Sciatic nerve (tissue), 2 donors: ENCODE results near the gene TSPEAR. TPM values are rescaled to one million over a fixed set of nuclear protein-coding genes. Genes with fewer than 3 reads are reported as not detected.
"Not testable (repeated sequence)": the region's sequence is repeated elsewhere in the genome, so short reads cannot be mapped to it uniquely, and the experiment has no call there.

Experiments
- ATAC-seq: fragments of 200-7000 bp; cut with Tn5 transposase; one replicate; pipeline ENCODE4 v1.9.1; 2020; ENCODE audit warnings: mild to moderate bottlenecking, moderate library complexity
- DNase-seq: peaks from one replicate; pipeline ENCODE4 v3.0.0-alpha.2; 2020; ENCODE audit warnings: low spot score
- intact Hi-C: fragments of 100-400 bp; cut with DNase I; formaldehyde crosslinking; loops from one replicate; pipeline ENCODE4 v1.14.2; 2022
- total RNA-seq: library from RNA; stranded (reverse); fragmentation: NEBNext Ultra II Directional; extraction: Animal tissue kit (Norgen Biotek cat#: 25700); gene quantifications from one replicate; pipeline ENCODE4 v1.2.1, GENCODE V29; 2021
- donor health status: DM: no; HTN: no; CAD: no.
- donor health status: DM: no; HTN: no; CAD: no.

Gene TSPEAR
- total RNA-seq, 1 donor from 2014 or later = not detected

- intact Hi-C loops = loop anchor here (10.0 kb wide), 1 partner anchor 129 kb away; the partner anchor contains the start of gene TRPM2
- ATAC-seq = no peak
Observed at GRCh38 chr21:44483288-44484237, 227.8 kb downstream of the TSPEAR start.

GRCh38 chr21:44482581-44483287, 228.6 kb downstream of the TSPEAR start:
- intact Hi-C loops = loop anchor here (10.0 kb wide), 1 partner anchor 128 kb away; the partner anchor contains the start of gene TRPM2
- ATAC-seq = no peak
- DNase-seq = no peak

More at GRCh38 chr21:44483288-44484237, 227.8 kb downstream of the TSPEAR start:
- DNase-seq = no peak

DNA sequence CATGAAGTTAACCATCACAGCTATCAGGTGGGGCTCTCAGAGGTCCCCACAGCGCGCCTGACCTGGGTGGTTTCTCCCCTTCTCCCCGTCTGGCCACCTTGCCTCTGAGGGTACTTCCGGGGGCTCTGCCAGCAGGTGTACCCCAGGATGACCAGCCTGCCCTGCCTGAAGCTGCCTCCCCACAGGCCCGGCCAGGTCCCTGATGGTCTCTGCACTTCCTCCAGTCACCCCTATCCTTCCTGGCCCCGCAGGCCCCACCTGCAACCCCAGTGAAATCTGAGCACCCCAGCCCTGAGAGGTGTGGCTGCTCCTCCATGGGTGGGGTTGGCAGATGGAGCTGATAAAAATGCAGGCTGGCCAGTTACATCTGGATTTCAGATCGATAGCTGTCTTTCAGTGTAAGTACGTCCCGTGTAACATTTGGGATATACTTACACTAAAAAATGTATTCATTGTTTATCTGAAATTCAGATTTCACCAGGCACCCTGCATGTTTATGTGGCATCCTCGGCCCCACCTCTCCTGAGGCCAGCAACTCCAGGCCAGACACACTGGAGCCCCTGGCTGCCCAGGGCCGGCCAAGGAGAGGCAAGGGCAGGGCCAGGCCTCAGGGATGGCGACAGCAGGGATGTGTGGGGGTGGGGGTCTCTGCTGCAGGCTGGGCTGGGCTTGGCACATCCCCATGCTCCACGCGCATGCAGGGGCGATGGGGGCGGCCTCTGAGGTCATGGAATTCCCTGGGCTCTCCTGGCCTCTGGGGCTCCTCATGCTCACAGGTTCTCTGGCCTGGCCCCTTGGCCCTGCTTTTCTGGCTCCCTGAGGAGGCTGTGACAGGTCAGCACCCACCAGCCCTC, 230.9 kb downstream of the TSPEAR start:
- DNase-seq (no peak), ATAC-seq (no peak)
- intact Hi-C loops = loop anchor here (10.0 kb wide), 1 partner anchor 126 kb away; the partner anchor contains the start of gene TRPM2

- not testable (repeated sequence) for DNase-seq, ATAC-seq
- intact Hi-C loops = loop anchor here (5.0 to 10.0 kb wide), 2 partner anchors 125 to 1933 kb away; partner anchors contain the start of gene TRPM2
Observed at GRCh38 chr21:44479556-44480199, 231.7 kb downstream of the TSPEAR start.

- DNase-seq (no peak), ATAC-seq (no peak)
- intact Hi-C loops = loop anchor here (5.0 kb wide), 1 partner anchor 1934 kb away; no protein-coding TSS in a partner anchor
Observed at GRCh38 chr21:44478801-44479167, 232.6 kb downstream of the TSPEAR start.

- no peak for DNase-seq
- intact Hi-C loops = loop anchor here (5.0 kb wide), 1 partner anchor 1934 kb away; no protein-coding TSS in a partner anchor
- ATAC-seq = no peak
Observed at GRCh38 chr21:44478124-44478800, 233.1 kb downstream of the TSPEAR start.

- ATAC-seq (no peak), DNase-seq (no peak)
- intact Hi-C loops = loop anchor here (5.0 kb wide), 1 partner anchor 1935 kb away; no protein-coding TSS in a partner anchor
Observed at GRCh38 chr21:44477712-44478111, 233.7 kb downstream of the TSPEAR start.

DNA sequence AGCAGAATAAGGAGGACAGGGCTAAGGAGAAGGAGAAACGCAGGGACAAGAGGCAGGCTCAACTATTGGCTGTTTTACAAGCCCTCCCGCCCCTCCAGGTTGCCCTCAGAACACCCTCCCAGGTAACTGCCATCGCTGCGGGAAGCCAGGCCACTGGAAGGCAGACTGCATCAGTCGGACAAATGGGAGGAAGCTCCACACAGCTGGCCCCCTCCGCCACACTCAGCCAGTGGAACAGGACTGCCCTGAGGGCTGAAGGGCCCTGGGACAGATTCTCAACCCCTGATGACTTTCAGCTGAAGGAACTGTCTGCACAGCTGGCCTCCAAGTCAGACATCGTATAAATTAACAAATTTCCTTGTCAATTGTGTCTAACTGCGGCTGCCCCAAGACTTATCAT, 234.2 kb downstream of the TSPEAR start:
- DNase-seq (no peak), ATAC-seq (no peak)
- intact Hi-C loops = loop anchor here (5.0 kb wide), 1 partner anchor 1935 kb away; no protein-coding TSS in a partner anchor

DNA sequence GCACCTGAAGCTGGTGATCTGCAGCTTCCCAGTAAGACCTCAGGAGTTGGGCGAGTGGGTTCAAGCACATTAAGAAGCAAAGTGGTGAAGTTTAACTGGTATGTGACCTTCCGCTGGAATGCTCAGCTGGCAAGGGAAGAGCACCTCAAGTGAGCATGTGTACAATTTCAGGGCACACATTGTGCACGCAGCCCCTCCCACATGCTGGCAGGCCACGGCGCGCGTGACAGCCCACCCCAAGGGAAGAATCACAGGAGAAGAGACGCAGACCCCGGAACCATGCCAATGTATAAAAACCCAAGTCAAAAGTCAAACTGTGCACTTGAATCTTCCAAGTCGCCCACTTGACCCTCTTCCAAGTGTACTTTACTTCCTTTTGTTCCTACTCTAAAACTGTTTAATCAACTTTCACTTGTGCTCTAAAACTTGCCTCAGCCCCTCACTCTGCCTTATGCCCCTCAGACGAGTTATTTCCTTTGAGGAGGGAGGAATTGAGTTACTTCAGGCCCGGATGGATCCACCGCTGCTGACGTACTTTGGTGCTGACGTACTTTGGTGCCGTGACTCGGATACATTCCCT, 236.0 kb downstream of the TSPEAR start:
- intact Hi-C loops = loop anchor here (5.0 kb wide), 1 partner anchor 1937 kb away; no protein-coding TSS in a partner anchor
- ATAC-seq (no peak), DNase-seq (no peak)

DNA sequence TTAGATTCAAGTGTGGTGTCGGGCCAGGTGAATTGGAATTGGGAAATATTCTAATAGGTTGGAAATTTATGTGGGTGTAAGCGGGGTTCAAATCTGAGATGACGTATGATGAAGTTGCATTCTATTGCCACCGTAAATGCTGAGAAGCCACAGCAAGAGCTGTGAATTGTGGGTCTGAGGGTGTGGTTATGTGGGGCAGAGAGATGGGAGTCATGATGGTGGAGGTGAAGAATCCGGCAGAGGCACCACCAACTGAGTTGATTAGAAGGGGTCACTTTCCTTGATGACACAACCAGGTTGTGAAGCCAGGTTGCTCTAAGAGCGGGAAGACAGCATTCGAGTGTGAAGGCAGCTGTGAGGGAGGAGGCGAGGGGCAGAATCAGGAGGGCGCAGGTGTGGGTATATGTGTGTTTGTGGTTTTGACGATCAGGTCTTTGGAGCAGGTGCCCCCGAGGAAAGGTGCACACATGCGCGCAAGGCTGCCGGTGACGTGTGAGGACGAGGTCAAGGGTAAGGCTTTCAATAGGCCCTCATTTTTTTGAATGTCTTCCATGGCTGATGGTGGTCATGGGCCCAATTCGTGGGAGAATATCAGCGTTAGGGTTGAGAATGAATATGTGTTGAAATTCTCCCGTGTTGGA, 237.3 kb downstream of the TSPEAR start:
- ATAC-seq = no peak
- DNase-seq = no peak
- intact Hi-C loops = no loop called here

GRCh38 chr21:44471996-44472395, 239.4 kb downstream of the TSPEAR start:
- no peak for DNase-seq
- ATAC-seq = no peak
- intact Hi-C loops = no loop called here

DNA sequence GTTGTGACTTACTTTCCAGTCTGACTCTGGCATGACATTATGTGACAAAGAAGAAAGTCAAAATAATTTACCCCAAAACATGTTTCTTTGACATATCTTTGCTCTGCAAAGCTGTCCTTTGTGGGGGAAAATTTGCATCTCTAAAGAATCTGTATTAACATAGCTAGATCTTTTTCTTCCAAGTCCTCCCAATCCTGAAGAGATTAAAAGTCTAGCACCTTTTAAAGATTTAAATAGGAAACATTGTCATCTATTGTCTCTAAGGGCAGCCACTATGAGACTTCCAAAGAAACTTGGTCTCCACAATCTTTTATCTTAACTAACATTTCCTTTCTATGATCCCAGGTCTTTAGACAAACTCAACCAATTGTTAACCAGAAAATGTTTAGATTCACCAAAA, 240.0 kb downstream of the TSPEAR start:
- ATAC-seq = no peak
- intact Hi-C loops = no loop called here
- no peak for DNase-seq

- DNase-seq = no peak
- intact Hi-C loops = no loop called here
- no peak for ATAC-seq
Observed at GRCh38 chr21:44467859-44468195, 243.5 kb downstream of the TSPEAR start.

GRCh38 chr21:44466996-44467858, 244.1 kb downstream of the TSPEAR start:
- ATAC-seq = no peak
- no peak for DNase-seq
- intact Hi-C loops = no loop called here

GRCh38 chr21:44466351-44466954, 244.9 kb downstream of the TSPEAR start:
- intact Hi-C loops = no loop called here
- DNase-seq = no peak
- ATAC-seq = no peak

- intact Hi-C loops = no loop called here
- ATAC-seq (no peak), DNase-seq (no peak)
Observed at GRCh38 chr21:44464351-44464750, 247.0 kb downstream of the TSPEAR start.
